ENCODE results near the gene VAMP2. TPM values are rescaled to one million over a fixed set of nuclear protein-coding genes. Genes with fewer than 3 reads are reported as not detected.

Gene VAMP2
- total and polyA plus RNA-seq, 2 of the 4 experiments (the other 2 are of a cell fraction): 2.3 to 33.3 TPM

- TF ChIP-seq NFE2L2 (IDR thresholded peaks at IDR 0.05; ENCODE audit: low read depth, low read length) (no peak), RAD21 (IDR thresholded peaks at IDR 0.05; ENCODE audit: low read length) (no peak), CHD1 (IDR thresholded peaks at IDR 0.05; ENCODE audit: low read depth, low read length) (peak; percentile 70; the same call in 1 of the 2 replicates), BHLHE40 (IDR thresholded peaks at IDR 0.05; ENCODE audit: low read depth, low read length) (no peak)
Measured at GRCh38 chr17:8119581-8120519, 42.9 kb downstream of the VAMP2 start (continued).
